GM21381 (cell line): ENCODE results near the gene ATP5F1C.

Experiments used
- ATAC-seq: cut with Tn5 transposase; IDR thresholded peaks from one replicate; pipeline ENCODE4 v1.9.1; 2021; ENCODE audit warnings: mild to moderate bottlenecking, moderate library complexity; ENCODE audit not compliant: unreplicated experiment

The ATP5F1C gene

GRCh38 chr10:7836571-7836970 is 48.6 kb downstream of the ATP5F1C start:
- no peak for ATAC-seq

GRCh38 chr10:7846591-7846990 is 58.6 kb downstream of the ATP5F1C start:
- ATAC-seq, result no peak

GRCh38 chr10:7853226-7853842 is 65.4 kb downstream of the ATP5F1C start:
- ATAC-seq, result no peak

GRCh38 chr10:7853890-7854289 is 65.9 kb downstream of the ATP5F1C start:
- no peak for ATAC-seq

GRCh38 chr10:7855205-7855604 is 67.2 kb downstream of the ATP5F1C start:
- no peak for ATAC-seq

GRCh38 chr10:7856678-7857077 is 68.7 kb downstream of the ATP5F1C start:
- ATAC-seq, result no peak

- ATAC-seq, result no peak
These were observed 69.3 kb downstream of the ATP5F1C start for GRCh38 chr10:7857262-7857661.
